H9 (cell line): ENCODE results near the gene AXL. TPM values are rescaled to one million over a fixed set of nuclear protein-coding genes. Genes with fewer than 3 reads are reported as not detected.

Experiments
- DNase-seq: peaks from one replicate; pipeline ENCODE4 v3.0.0-alpha.2; 2017
- H2AFZ ChIP-seq: one replicate; pipeline ENCODE4 v1.6.1; 2013; ENCODE audit warnings: mild to moderate bottlenecking, low read length, control low read depth, moderate library complexity
- H2AK5ac ChIP-seq: 2 replicates; pipeline ENCODE4 v1.6.1; 2013; ENCODE audit warnings: low read length, control low read depth, mixed read lengths; ENCODE audit not compliant: insufficient read length
- H2BK120ac ChIP-seq: one replicate; pipeline ENCODE4 v1.6.1; 2013; ENCODE audit warnings: low read depth, mild to moderate bottlenecking, low read length, control low read depth, inconsistent platforms; ENCODE audit not compliant: poor library complexity, severe bottlenecking
- H2BK12ac ChIP-seq: 2 replicates; pipeline ENCODE4 v1.6.1; 2013; ENCODE audit warnings: low read length, control low read depth, mixed read lengths, low read depth; ENCODE audit not compliant: insufficient read length
- H2BK15ac ChIP-seq: 2 replicates; pipeline ENCODE4 v1.6.1; 2013; ENCODE audit warnings: low read depth, low read length, control low read depth
- H2BK20ac ChIP-seq: one replicate; pipeline ENCODE4 v1.6.1; 2013; ENCODE audit warnings: low read depth, mild to moderate bottlenecking, low read length, control low read depth, inconsistent platforms; ENCODE audit not compliant: poor library complexity, severe bottlenecking
- H2BK5ac ChIP-seq: 2 replicates; pipeline ENCODE4 v1.6.1; 2013; ENCODE audit warnings: low read length, control low read depth, mixed read lengths; ENCODE audit not compliant: insufficient read length
- H3K14ac ChIP-seq: 2 replicates; pipeline ENCODE4 v1.6.1; 2013; ENCODE audit warnings: low read length, control low read depth; ENCODE audit not compliant: insufficient read depth
- H3K18ac ChIP-seq: 2 replicates; pipeline ENCODE4 v1.6.1; 2013; ENCODE audit warnings: low read depth, mild to moderate bottlenecking, mixed read lengths, low read length, control low read depth; ENCODE audit not compliant: insufficient read length
- H3K23ac ChIP-seq: 2 replicates; pipeline ENCODE4 v1.6.1; 2013; ENCODE audit warnings: low read length, control low read depth, mixed read lengths, low read depth; ENCODE audit not compliant: insufficient read length
- H3K23me2 ChIP-seq: 2 replicates; pipeline ENCODE4 v1.6.1; 2013; ENCODE audit warnings: low read depth, mild to moderate bottlenecking, mixed read lengths, low read length, control low read depth; ENCODE audit not compliant: insufficient read length, poor library complexity, severe bottlenecking
- H3K27ac ChIP-seq: 2 replicates; pipeline ENCODE4 v1.5.1; 2013; ENCODE audit warnings: low read length, control low read depth, mixed read lengths, low read depth; ENCODE audit not compliant: insufficient read length
- H3K27me3 ChIP-seq: 2 replicates; pipeline ENCODE4 v1.6.1; 2013; ENCODE audit warnings: low read length, control low read depth, inconsistent platforms; ENCODE audit not compliant: insufficient read depth
- H3K4ac ChIP-seq: 2 replicates; pipeline ENCODE4 v1.6.1; 2013; ENCODE audit warnings: low read depth, mild to moderate bottlenecking, control low read depth, inconsistent platforms, low read length, moderate library complexity
- H3K4me1 ChIP-seq: 2 replicates; pipeline ENCODE4 v1.6.1; 2013; ENCODE audit warnings: low read length, control low read depth, inconsistent platforms; ENCODE audit not compliant: insufficient read depth
- H3K4me2 ChIP-seq: 2 replicates; pipeline ENCODE4 v1.6.1; 2013; ENCODE audit warnings: low read length, control low read depth, mixed read lengths; ENCODE audit not compliant: insufficient read length, insufficient read depth
- H3K56ac ChIP-seq: 2 replicates; pipeline ENCODE4 v1.6.1; 2013; ENCODE audit warnings: low read depth, mild to moderate bottlenecking, mixed read lengths, low read length, control low read depth; ENCODE audit not compliant: insufficient read length
- H3K79me1 ChIP-seq: 2 replicates; pipeline ENCODE4 v1.6.1; 2013; ENCODE audit warnings: low read depth, mild to moderate bottlenecking, moderate library complexity, low read length, control low read depth, inconsistent platforms; ENCODE audit not compliant: insufficient read depth, poor library complexity, severe bottlenecking
- H3K79me2 ChIP-seq: 2 replicates; pipeline ENCODE4 v1.6.1; 2013; ENCODE audit warnings: low read length, control low read depth, inconsistent platforms; ENCODE audit not compliant: insufficient read depth
- H3K9ac ChIP-seq: 2 replicates; pipeline ENCODE4 v1.6.1; 2013; ENCODE audit warnings: low read length, control low read depth, mixed read lengths; ENCODE audit not compliant: insufficient read length; ENCODE audit errors: extremely low read depth
- H3K9me3 ChIP-seq: one replicate; pipeline ENCODE4 v1.6.1; 2013; ENCODE audit warnings: low read depth, low read length, inconsistent platforms; ENCODE audit not compliant: control insufficient read depth
- H3T11ph ChIP-seq: one replicate; pipeline ENCODE4 v1.6.1; 2013; ENCODE audit warnings: mild to moderate bottlenecking, low read length, control low read depth, inconsistent platforms
- H4K20me1 ChIP-seq: one replicate; pipeline ENCODE4 v1.6.1; 2013; ENCODE audit not compliant: control insufficient read depth, insufficient read length, insufficient read depth
- H4K5ac ChIP-seq: 2 replicates; pipeline ENCODE4 v1.6.1; 2013; ENCODE audit warnings: low read depth, mild to moderate bottlenecking, mixed read lengths, low read length, control low read depth; ENCODE audit not compliant: insufficient read length
- H4K8ac ChIP-seq: replicated peaks from 2 replicates; pipeline ENCODE4 v1.6.1; 2013; ENCODE audit warnings: low read length, control low read depth, mixed read lengths, low read depth; ENCODE audit not compliant: insufficient read length
- H4K91ac ChIP-seq: 2 replicates; pipeline ENCODE4 v1.6.1; 2013; ENCODE audit warnings: low read depth, mild to moderate bottlenecking, moderate library complexity, mixed read lengths, low read length, control low read depth; ENCODE audit not compliant: insufficient read length
- H3K27ac Mint-ChIP-seq, 3 experiments: 2 replicates in 2 of 3; 3 replicates in 1 of 3; pipeline ENCODE4 v1.8.0; 2020 to 2021; ENCODE audit warnings: mixed read lengths in 3 of 3, mild to moderate bottlenecking in 1 of 3, moderate library complexity in 1 of 3
- H3K27me3 Mint-ChIP-seq: 2 replicates; pipeline ENCODE4 v1.8.0; 2021; ENCODE audit warnings: low read depth, mild to moderate bottlenecking, moderate library complexity, mixed read lengths
- H3K36me3 Mint-ChIP-seq, 3 experiments: 2 replicates in 2 of 3; 3 replicates in 1 of 3; pipeline ENCODE4 v1.8.0; 2020 to 2021; ENCODE audit warnings: low read depth in 3 of 3, mixed read lengths in 3 of 3; ENCODE audit not compliant: insufficient read depth in 1 of 3
- H3K4me1 Mint-ChIP-seq, 2 experiments: 2 replicates each; pipeline ENCODE4 v1.8.0; 2020; ENCODE audit warnings: mixed read lengths in 2 of 2
- H3K4me3 Mint-ChIP-seq, 2 experiments: 2 replicates in 1 of 2; 3 replicates in 1 of 2; pipeline ENCODE4 v1.8.0; 2020 to 2021; ENCODE audit warnings: mild to moderate bottlenecking in 2 of 2, mixed read lengths in 2 of 2, moderate library complexity in 1 of 2
- H3K9me3 Mint-ChIP-seq, 2 experiments: 2 replicates in 1 of 2; 3 replicates in 1 of 2; pipeline ENCODE4 v1.8.0; 2020; ENCODE audit warnings: mild to moderate bottlenecking in 2 of 2, mixed read lengths in 2 of 2, moderate library complexity in 1 of 2
- WGBS: extraction: QIAGEN DNeasy Blood & Tissue Kit; methylation state at CpG from one replicate; pipeline ENCODE4 v1.1.7; 2013; ENCODE audit warnings: missing lambda C conversion rate, low lambda C conversion rate, mixed read lengths; ENCODE audit not compliant: insufficient read length; ENCODE audit errors: extremely low coverage; 5-methylcytosine and 5-hydroxymethylcytosine counted together
- total RNA-seq: library from RNA; stranded (reverse); gene quantifications from 2 replicates; pipeline ENCODE4 v1.2.1, GENCODE V29; 2021
- TF ChIP-seq, protein P1 (sequence below): fragments of 200-600 bp; sonication (generic); conservative IDR thresholded peaks from 3 replicates; pipeline ENCODE4 v1.8.0; 2021; ENCODE audit warnings: antibody characterized with exemption, mild to moderate bottlenecking

AXL gene
- total RNA-seq, 1 experiment from 2014 or later, result 29.4 TPM

DNA sequence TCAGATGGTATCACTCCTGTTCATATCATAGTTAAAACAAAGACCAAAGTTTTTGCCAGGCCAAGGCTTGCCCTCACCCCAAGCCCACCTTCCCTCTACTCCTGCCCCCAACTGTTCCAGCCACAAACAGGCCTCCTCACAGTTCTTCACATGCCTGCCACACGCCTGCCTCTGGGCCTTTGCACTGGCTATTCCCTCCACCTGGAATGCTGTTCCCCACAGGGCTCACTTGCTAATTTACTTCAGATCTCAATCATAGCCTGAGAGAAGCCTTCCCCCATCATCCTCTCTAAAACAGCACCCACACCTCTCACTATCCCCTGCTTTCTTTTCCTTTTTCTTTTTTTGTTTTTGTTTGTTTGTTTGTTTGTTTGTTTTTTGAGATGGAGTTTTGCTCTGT, 4.9 kb upstream of the AXL start:
- peaks cover 16 to 18% of the 10 kb centered on the region in 2 experiments for H3K4me1 Mint-ChIP-seq
- H3K79me1 ChIP-seq, result no peaks in the 10 kb centered on the region

More for the DNA sequence above, 4.9 kb upstream of the AXL start:
- Histone ChIP-seq H4K91ac (no peak overlapping the region), H3K23me2 (peaks cover under 1% of the 10 kb centered on the region), H2BK15ac (no peak overlapping the region), H4K5ac (no peak overlapping the region), H2BK12ac (no peak overlapping the region), H2BK120ac (no peak overlapping the region), H3K9me3 (no peaks in the 10 kb centered on the region), H3K4me2 (no peak overlapping the region), H2AFZ (no peak overlapping the region), H3K56ac (no peak overlapping the region), H3K18ac (no peak overlapping the region), H4K8ac (no peak overlapping the region), H2BK20ac (no peak overlapping the region), H3K23ac (no peak overlapping the region), H3K4me1 (no peaks in the 10 kb centered on the region), H3K27me3 (no peaks in the 10 kb centered on the region), H2AK5ac (no peak overlapping the region), H3K27ac (no peak overlapping the region), H3T11ph (no peak overlapping the region), H3K9ac (no peak overlapping the region), H4K20me1 (no peaks in the 10 kb centered on the region), H3K79me2 (no peaks in the 10 kb centered on the region), H2BK5ac (no peak overlapping the region), H3K4ac (no peak overlapping the region), H3K14ac (no peak overlapping the region)
- no peak for DNase-seq
- peaks cover 1% of the 10 kb centered on the region for H3K27me3 Mint-ChIP-seq
- no peak overlapping the region for H3K4me3 Mint-ChIP-seq
- H3K9me3 Mint-ChIP-seq, result peaks cover 0 to 2% of the 10 kb centered on the region in 2 experiments; a peak in 2 of 5 replicates
- peak overlapping the region in 1 of 3 experiments; percentile 67; a peak in 1 of 7 replicates for H3K27ac Mint-ChIP-seq
- H3K36me3 Mint-ChIP-seq, result peaks cover 0 to 3% (median 0%) of the 10 kb centered on the region in 3 experiments; a peak in 3 of 7 replicates
- TF ChIP-seq, protein P1, sequence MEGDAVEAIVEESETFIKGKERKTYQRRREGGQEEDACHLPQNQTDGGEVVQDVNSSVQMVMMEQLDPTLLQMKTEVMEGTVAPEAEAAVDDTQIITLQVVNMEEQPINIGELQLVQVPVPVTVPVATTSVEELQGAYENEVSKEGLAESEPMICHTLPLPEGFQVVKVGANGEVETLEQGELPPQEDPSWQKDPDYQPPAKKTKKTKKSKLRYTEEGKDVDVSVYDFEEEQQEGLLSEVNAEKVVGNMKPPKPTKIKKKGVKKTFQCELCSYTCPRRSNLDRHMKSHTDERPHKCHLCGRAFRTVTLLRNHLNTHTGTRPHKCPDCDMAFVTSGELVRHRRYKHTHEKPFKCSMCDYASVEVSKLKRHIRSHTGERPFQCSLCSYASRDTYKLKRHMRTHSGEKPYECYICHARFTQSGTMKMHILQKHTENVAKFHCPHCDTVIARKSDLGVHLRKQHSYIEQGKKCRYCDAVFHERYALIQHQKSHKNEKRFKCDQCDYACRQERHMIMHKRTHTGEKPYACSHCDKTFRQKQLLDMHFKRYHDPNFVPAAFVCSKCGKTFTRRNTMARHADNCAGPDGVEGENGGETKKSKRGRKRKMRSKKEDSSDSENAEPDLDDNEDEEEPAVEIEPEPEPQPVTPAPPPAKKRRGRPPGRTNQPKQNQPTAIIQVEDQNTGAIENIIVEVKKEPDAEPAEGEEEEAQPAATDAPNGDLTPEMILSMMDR, result no peak
- no CpG with 5 or more reads among the region's 1 CpG for WGBS
